OCI-LY7 (cell line): ENCODE measurements around the gene H6PD. TPM values are rescaled to one million over a fixed set of nuclear protein-coding genes. Genes with fewer than 3 reads are reported as not detected.

Experiments used
- BruUV-seq: library from RNA; stranded (reverse); fragments of 400-500 nt; replicated peaks from 2 replicates; lab custom pipeline; 2021; lab: Mats Ljungman, UMichigan
- CTCF ChIA-PET: fragments of 300-600 bp; sonication (Branson Sonifier 250); formaldehyde crosslinking; loops from one replicate; lab custom pipeline; 2022; ENCODE audit warnings: antibody characterized with exemption; ENCODE audit not compliant: unreplicated experiment; lab: Charles Lee
- POLR2A ChIA-PET: fragments of 300-600 bp; sonication (Branson Sonifier 250); formaldehyde crosslinking; loops from one replicate; lab custom pipeline; 2022; ENCODE audit warnings: antibody characterized with exemption; lab: Charles Lee
- DNase-seq: peaks from one replicate; pipeline ENCODE4 v3.0.0-alpha.2; 2015; ENCODE audit warnings: low spot score
- H2AFZ ChIP-seq: fragments of 200-600 bp; sonication (generic), shearing (Covaris generic); 2 replicates; pipeline ENCODE4 v1.6.1; 2014; ENCODE audit warnings: mild to moderate bottlenecking, antibody characterized with exemption, low read length, moderate library complexity
- H3K27ac ChIP-seq: fragments of 200-600 bp; sonication (generic); 2 replicates; pipeline ENCODE4 v1.5.1; 2014; ENCODE audit warnings: mixed run types, low read depth, mild to moderate bottlenecking, moderate library complexity, low read length, inconsistent platforms; ENCODE audit not compliant: poor library complexity, severe bottlenecking
- H3K36me3 ChIP-seq: fragments of 200-600 bp; sonication (generic); 2 replicates; pipeline ENCODE4 v1.6.1; 2014; ENCODE audit warnings: mild to moderate bottlenecking, antibody characterized with exemption, low read length, moderate library complexity, mixed read lengths; ENCODE audit not compliant: insufficient read depth
- H3K4me1 ChIP-seq: fragments of 200-600 bp; sonication (generic); 2 replicates; pipeline ENCODE4 v1.5.1; 2014; ENCODE audit warnings: mild to moderate bottlenecking, low read length; ENCODE audit not compliant: insufficient read depth, poor library complexity, severe bottlenecking
- H3K4me2 ChIP-seq: fragments of 200-600 bp; sonication (generic); 2 replicates; pipeline ENCODE4 v1.6.1; 2014; ENCODE audit warnings: mild to moderate bottlenecking, low read length
- H3K4me3 ChIP-seq: fragments of 200-600 bp; sonication (generic); 2 replicates; pipeline ENCODE4 v1.5.1; 2014; ENCODE audit warnings: mild to moderate bottlenecking, low read depth, low read length; ENCODE audit not compliant: poor library complexity, severe bottlenecking
- H3K79me2 ChIP-seq: fragments of 200-600 bp; sonication (generic); 2 replicates; pipeline ENCODE4 v1.6.1; 2016; ENCODE audit warnings: low read depth, mild to moderate bottlenecking, low read length, moderate library complexity, mixed read lengths; ENCODE audit not compliant: insufficient read depth
- H3K9me2 ChIP-seq: fragments of 200-600 bp; sonication (generic); 2 replicates; pipeline ENCODE4 v1.6.1; 2016; ENCODE audit warnings: mild to moderate bottlenecking, low read length, mixed read lengths; ENCODE audit not compliant: insufficient read depth
- H3K9me3 ChIP-seq: fragments of 200-600 bp; sonication (generic); 2 replicates; pipeline ENCODE4 v1.6.1; 2014; ENCODE audit warnings: mild to moderate bottlenecking, mixed run types, low read length, mixed read lengths
- H4K20me1 ChIP-seq: fragments of 200-600 bp; sonication (generic); 2 replicates; pipeline ENCODE4 v1.6.1; 2014; ENCODE audit warnings: mild to moderate bottlenecking, antibody characterized with exemption, low read length, moderate library complexity, mixed read lengths; ENCODE audit not compliant: insufficient read depth
- EZH2phosphoT487 ChIP-seq: fragments of 200-600 bp; sonication (generic); IDR thresholded peaks from 2 replicates; pipeline ENCODE4 v1.6.1; 2018; ENCODE audit warnings: low read depth, borderline replicate concordance, mild to moderate bottlenecking, mixed run types, antibody characterized with exemption, low read length, moderate library complexity, mixed read lengths
- intact Hi-C: fragments of 100-400 bp; cut with micrococcal nuclease; formaldehyde crosslinking; loops from one replicate; pipeline ENCODE4 v1.10.0; 2022; ENCODE audit not compliant: unreplicated experiment
- total RNA-seq, 2 experiments: library from RNA; depleted of rRNA in 1 of 2; stranded (reverse); fragments of >200 nt in 1 of 2; shearing (Covaris generic) in 1 of 2; gene quantifications; 2 replicates each; pipeline ENCODE4 v1.2.3, GENCODE V29; 2014 to 2022
- TF ChIP-seq, protein P1 (sequence below): fragments of 200-600 bp; sonication (generic); conservative IDR thresholded peaks from 2 replicates; pipeline ENCODE4 v1.5.1; 2014; ENCODE audit warnings: mild to moderate bottlenecking, antibody characterized with exemption, low read length, moderate library complexity, mixed read lengths

Gene H6PD
- total RNA-seq, 2 experiments from 2014 or later = 8.5 to 22.1 TPM

DNA sequence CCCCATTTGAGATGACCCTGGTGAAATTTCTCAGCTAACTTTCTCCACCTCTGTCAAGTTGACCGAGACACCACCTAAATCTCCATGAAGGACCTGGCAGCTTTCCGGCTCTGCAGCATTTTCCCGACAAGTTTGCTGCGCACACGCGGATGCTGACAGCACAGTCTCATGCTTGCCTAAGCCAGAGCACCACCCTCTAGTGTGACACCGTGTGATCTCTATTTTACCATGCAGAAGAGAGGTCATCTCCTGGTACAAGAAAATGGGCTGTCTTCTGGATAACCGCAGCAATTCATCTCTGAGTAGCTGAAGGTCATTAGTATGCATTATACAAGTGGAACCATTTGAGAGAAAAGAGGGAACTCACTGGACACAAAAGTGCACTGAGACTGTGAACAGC, 38.9 kb upstream of the H6PD start:
- Histone ChIP-seq H3K9me3 (no peaks in the 10 kb centered on the region), H3K4me1 (peaks cover 17% of the 10 kb centered on the region), H3K27ac (no peak overlapping the region), H3K4me2 (no peak overlapping the region), H2AFZ (peak overlapping the region; percentile 28; the same call in 1 of the 2 replicates), H3K4me3 (no peak overlapping the region), H3K79me2 (no peaks in the 10 kb centered on the region), H4K20me1 (no peaks in the 10 kb centered on the region), H3K36me3 (no peaks in the 10 kb centered on the region), H3K9me2 (no peaks in the 10 kb centered on the region)
- intact Hi-C loops = loop anchor here (1.0 to 5.0 kb wide), 4 partner anchors 53 to 277 kb away; no protein-coding TSS in a partner anchor
- TF ChIP-seq, protein P1, sequence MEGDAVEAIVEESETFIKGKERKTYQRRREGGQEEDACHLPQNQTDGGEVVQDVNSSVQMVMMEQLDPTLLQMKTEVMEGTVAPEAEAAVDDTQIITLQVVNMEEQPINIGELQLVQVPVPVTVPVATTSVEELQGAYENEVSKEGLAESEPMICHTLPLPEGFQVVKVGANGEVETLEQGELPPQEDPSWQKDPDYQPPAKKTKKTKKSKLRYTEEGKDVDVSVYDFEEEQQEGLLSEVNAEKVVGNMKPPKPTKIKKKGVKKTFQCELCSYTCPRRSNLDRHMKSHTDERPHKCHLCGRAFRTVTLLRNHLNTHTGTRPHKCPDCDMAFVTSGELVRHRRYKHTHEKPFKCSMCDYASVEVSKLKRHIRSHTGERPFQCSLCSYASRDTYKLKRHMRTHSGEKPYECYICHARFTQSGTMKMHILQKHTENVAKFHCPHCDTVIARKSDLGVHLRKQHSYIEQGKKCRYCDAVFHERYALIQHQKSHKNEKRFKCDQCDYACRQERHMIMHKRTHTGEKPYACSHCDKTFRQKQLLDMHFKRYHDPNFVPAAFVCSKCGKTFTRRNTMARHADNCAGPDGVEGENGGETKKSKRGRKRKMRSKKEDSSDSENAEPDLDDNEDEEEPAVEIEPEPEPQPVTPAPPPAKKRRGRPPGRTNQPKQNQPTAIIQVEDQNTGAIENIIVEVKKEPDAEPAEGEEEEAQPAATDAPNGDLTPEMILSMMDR = no peak
- TF ChIP-seq EZH2phosphoT487 = no peak
- DNase-seq = no peak
- no TSS peak for BruUV-seq
- ChIA-PET CTCF (no interaction called here), POLR2A (no interaction called here)

DNA sequence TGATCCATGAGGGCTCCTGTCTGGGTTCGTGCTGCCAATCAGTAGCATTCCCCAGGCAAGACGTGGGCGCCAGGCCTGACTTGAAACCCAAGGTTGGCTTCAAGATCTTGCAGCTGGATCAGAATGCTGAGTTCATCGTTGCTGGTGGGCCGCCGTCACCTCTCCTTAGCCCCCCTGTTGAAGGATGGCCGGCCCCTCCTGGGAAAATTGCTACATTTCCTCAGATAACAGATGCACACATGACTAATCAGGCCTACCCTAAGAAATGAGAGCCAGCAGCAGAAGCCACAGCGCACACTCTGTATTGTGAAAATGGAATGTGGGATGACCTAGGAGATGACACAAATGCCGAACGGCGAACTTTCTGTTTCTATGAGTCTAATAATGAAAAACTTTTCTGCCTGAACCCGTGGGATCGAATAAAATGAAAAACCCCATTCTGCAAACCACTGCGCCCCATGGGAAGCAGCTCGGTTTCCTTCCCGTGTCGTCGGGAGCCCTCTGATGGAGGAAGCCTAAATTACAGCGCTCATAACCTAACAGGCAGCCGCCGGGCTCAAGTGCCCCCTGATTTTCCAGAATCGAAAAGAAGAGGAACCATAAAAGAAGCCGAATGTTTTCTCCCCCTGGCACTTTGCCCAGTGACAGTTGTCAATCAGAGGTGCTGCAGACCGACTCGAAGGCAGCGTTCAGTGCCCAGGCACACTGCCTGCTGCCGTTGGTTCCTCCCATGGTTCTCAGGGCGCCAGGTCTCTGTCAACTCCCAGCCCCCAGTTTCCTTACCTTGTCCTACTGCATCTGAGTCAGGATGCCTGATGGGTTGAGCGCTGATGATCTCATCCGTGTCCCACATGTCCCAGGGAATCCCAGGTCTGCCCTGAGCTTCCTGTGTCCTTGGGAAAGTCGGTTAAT, 38.2 kb upstream of the H6PD start:
- no peak for TF ChIP-seq EZH2phosphoT487
- TF ChIP-seq, protein P1 = peak; percentile 93
- H3K9me2 ChIP-seq = no peaks in the 10 kb centered on the region
- no peaks in the 10 kb centered on the region for H3K9me3 ChIP-seq
- BruUV-seq = no TSS peak
- CTCF ChIA-PET = no interaction called here
- H3K27ac ChIP-seq = no peak overlapping the region
- intact Hi-C loops = loop anchor here (1.0 to 5.0 kb wide), 4 partner anchors 54 to 278 kb away; no protein-coding TSS in a partner anchor
- POLR2A ChIA-PET = no interaction called here
- H4K20me1 ChIP-seq = no peaks in the 10 kb centered on the region
- H3K79me2 ChIP-seq = no peaks in the 10 kb centered on the region
- H3K36me3 ChIP-seq = no peaks in the 10 kb centered on the region
- H3K4me2 ChIP-seq = peak overlapping the region; percentile 10; the same call in 1 of the 2 replicates
- H3K4me3 ChIP-seq = no peak overlapping the region
- DNase-seq = peak; percentile 70
- H3K4me1 ChIP-seq = peaks cover 17% of the 10 kb centered on the region
- H2AFZ ChIP-seq = peak overlapping the region; percentile 28; the same call in 1 of the 2 replicates
